GM12865 (cell line): ENCODE measurements around the gene TTC9B.

Source experiments
- DNase-seq: peaks from one replicate; pipeline ENCODE4 v3.0.0; 2010; ENCODE audit warnings: low read depth
- H3K4me3 ChIP-seq: 2 replicates; pipeline ENCODE4 v1.5.1; 2011; ENCODE audit warnings: mild to moderate bottlenecking, low read depth, low read length, control low read depth
- TF ChIP-seq, protein P1 (sequence below): IDR thresholded peaks from 2 replicates; pipeline ENCODE4 v1.5.1; 2011; ENCODE audit warnings: low read length, control low read depth, low read depth, inconsistent platforms; ENCODE audit not compliant: insufficient read depth; ENCODE audit errors: missing control alignments

Gene TTC9B

DNA sequence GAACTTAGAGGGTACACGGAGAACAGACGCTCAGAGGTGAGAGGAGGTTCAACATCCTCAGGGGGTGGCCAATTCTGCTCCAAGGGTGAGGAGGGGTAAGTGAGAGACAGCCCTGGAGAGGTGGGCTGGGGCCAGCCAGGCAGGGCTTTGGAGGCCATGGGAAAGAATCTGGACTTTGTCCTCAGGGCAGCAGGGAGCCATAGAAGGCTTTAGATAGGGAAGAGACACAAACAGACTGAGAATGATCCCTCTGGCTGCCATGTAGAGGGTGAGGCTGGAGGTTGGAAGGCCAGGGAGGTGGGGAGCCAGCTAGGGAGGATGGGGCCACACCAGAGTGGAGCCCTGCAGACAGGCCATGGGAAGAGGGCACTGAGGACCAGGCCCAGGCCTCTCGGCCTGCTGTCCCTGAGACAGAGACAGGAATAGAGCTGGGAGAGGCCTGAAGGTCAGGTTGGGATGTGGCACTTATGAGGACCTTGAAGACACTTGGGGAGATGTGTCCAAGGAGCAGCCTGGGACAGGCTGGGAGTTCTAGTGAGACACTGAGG lies 37.5 kb upstream of the TTC9B start:
- TF ChIP-seq, protein P1, sequence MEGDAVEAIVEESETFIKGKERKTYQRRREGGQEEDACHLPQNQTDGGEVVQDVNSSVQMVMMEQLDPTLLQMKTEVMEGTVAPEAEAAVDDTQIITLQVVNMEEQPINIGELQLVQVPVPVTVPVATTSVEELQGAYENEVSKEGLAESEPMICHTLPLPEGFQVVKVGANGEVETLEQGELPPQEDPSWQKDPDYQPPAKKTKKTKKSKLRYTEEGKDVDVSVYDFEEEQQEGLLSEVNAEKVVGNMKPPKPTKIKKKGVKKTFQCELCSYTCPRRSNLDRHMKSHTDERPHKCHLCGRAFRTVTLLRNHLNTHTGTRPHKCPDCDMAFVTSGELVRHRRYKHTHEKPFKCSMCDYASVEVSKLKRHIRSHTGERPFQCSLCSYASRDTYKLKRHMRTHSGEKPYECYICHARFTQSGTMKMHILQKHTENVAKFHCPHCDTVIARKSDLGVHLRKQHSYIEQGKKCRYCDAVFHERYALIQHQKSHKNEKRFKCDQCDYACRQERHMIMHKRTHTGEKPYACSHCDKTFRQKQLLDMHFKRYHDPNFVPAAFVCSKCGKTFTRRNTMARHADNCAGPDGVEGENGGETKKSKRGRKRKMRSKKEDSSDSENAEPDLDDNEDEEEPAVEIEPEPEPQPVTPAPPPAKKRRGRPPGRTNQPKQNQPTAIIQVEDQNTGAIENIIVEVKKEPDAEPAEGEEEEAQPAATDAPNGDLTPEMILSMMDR: no peak
- no peak for DNase-seq
- H3K4me3 ChIP-seq: no peak overlapping the region

DNA sequence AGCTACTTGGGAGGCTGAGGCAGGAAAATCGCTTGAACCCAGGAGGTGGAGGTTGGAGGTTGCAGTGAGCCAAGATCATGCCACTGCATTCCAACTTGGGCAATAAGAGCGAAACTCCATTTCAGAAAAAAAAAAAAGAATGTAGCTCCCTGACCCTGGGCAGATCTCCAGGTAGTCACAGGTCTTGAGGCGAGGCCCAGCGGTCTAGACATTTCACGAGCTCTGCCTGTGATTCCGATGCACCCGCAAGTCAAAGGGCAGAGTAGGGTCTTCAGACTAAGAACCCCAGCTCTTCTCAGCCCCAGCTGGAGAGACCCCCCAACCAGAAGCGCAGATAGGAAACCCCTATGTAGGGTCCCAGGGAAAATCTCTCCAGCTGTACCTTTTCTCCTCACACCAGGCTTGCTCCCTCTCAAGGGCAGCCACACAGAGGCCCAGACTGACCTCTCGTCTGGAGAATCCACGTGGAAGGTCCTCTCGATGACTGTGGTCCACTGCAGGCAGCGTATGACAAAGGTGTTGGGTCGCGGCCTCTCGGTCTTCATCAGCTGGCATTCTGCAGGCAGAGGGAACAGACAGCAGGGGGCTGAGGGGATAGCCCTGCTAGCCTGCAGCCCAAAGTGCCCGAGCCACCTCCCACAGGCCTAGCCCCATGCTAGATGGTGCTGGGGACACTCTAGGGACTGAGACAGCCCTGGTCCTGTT lies 36.7 kb upstream of the TTC9B start:
- TF ChIP-seq, protein P1: no peak
- DNase-seq: no peak
- no peak overlapping the region for H3K4me3 ChIP-seq

DNA sequence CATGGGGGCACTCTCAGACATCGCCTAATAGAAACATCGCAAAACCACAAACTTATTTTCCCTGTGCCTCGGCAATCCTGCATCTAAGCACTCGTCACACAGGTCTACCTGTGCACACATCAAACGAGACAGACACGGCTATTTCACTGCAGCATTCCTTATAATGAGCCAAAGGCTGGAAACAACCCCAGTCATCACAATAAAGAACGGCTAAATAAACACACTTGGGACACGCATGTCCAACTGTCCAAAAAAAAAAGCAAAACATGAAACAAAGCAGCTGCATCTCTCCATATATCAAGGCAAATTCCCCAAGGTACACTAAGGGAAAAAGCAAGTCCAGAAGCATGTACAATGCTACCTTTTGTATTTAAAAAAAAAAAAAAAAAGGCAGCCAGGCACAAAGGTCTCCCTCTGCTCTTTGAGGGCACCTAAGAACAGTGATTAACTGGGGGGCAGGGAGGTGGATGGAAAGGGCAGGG lies 35.5 kb upstream of the TTC9B start:
- TF ChIP-seq, protein P1: no peak
- no peak overlapping the region for H3K4me3 ChIP-seq
- DNase-seq: no peak

DNA sequence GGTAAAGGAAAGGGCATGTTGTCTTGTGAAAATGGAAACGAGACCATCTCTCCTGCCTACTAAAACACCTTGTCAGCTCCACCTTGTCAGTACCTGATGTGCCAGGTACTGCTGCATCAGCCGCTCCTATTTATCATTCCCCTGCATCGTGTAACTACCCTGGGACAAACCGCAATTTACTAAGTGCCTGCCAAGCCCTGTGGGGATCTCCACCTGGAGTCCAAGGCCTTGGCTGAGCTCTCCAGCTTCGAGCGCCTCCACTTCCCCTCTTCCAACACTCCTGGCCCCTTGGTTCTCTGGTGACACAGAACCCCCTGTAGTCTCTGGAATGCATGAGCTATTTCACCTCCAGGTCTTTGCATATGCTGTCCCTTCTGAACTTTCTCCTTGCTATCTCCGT lies 34.2 kb upstream of the TTC9B start:
- no peak overlapping the region for H3K4me3 ChIP-seq
- TF ChIP-seq, protein P1: no peak
- no peak for DNase-seq

DNA sequence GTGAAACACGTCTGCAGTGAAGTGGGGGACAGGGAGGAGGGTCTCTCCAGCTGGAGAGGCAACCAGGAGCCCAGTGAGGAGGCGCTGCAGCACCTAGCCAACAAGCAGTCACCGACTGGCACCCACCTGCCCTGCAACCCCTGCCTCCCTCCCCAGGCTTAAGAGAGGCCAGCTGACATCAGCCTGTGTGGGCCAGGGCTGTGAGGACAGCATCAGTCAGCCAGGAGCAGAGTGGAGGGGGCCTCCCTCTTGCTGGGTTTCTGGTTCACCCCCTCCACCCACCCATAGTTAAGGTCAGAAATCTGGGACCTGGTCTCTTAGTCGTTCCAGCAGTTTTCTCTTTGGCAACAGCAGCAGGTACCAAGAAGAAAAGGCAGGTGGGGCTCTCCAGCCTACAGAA lies 33.8 kb upstream of the TTC9B start:
- DNase-seq: no peak
- no peak overlapping the region for H3K4me3 ChIP-seq
- TF ChIP-seq, protein P1: no peak

DNA sequence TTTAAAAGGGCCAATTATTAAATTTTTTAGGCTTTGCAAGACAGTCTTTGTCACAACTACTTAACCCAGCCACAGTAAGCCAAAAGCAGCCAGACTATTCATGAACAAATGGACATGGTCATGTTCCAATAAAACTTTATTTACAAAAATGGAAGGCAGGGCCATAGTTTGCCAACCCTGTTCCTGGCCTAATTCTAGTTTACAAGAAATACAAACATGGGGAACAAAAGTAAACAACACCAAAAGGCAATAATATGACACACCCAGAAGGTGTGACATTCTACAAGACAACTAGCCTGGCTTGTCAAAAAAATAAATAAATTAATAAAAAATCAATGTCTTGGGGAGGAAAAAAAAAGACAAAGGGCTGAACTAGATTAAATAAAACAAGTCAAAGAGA lies 33.1 kb upstream of the TTC9B start:
- DNase-seq: no peak
- TF ChIP-seq, protein P1: no peak
- no peak overlapping the region for H3K4me3 ChIP-seq

DNA sequence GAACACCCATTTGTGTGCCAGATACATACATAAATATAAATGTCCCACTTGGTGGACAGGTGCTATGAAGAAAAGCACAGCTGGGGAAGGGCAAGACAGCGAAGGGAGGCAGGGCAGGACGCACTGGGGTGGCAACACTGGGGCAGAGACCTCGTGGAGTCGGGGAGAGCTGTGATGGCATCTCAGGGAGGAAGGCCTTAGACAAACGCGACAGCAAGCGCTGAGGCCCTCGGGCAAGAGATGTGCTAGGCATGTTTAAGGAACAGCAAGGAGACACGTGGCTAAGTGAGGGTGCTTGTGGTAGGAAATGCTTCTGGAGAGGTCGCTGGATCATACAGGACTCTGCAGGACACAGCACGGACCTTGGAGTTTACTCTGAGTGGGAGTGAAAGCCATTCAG lies 31.6 kb upstream of the TTC9B start:
- H3K4me3 ChIP-seq: no peak overlapping the region
- TF ChIP-seq, protein P1: no peak
- DNase-seq: no peak
